GM12891 (cell line): ENCODE data around the gene POU2AF3.

Experiments
- DNase-seq: peaks from one replicate; pipeline ENCODE4 v3.0.0; 2011; ENCODE audit warnings: low spot score; ENCODE audit not compliant: insufficient read length
- FAIRE-seq: peaks from 2 replicates; lab custom pipeline; 2011; peaks lifted over from hg19 to GRCh38; lab: Jason Lieb, UNC
- PAX5 ChIP-seq: IDR thresholded peaks from 2 replicates; pipeline ENCODE4 v1.6.1; 2011; ENCODE audit warnings: low read length, moderate library complexity, mild to moderate bottlenecking; ENCODE audit not compliant: insufficient read depth, severe bottlenecking
- POLR2A ChIP-seq: IDR thresholded peaks from 2 replicates; pipeline ENCODE4 v1.6.1; 2011; ENCODE audit warnings: low read depth, low read length, control low read depth
- POLR2AphosphoS5 ChIP-seq: IDR thresholded peaks from 2 replicates; pipeline ENCODE4 v1.6.1; 2011; ENCODE audit warnings: low read depth, low read length, control low read depth
- POU2F2 ChIP-seq: IDR thresholded peaks from 2 replicates; pipeline ENCODE4 v1.6.1; 2011; ENCODE audit warnings: low read depth, mild to moderate bottlenecking, control low read depth, low read length, moderate library complexity
- SPI1 ChIP-seq: IDR thresholded peaks from 2 replicates; pipeline ENCODE4 v1.6.1; 2011; ENCODE audit warnings: low read depth, low read length, control low read depth
- TAF1 ChIP-seq: IDR thresholded peaks from 2 replicates; pipeline ENCODE4 v1.6.1; 2011; ENCODE audit warnings: low read depth, low read length, control low read depth

POU2AF3 gene

DNA sequence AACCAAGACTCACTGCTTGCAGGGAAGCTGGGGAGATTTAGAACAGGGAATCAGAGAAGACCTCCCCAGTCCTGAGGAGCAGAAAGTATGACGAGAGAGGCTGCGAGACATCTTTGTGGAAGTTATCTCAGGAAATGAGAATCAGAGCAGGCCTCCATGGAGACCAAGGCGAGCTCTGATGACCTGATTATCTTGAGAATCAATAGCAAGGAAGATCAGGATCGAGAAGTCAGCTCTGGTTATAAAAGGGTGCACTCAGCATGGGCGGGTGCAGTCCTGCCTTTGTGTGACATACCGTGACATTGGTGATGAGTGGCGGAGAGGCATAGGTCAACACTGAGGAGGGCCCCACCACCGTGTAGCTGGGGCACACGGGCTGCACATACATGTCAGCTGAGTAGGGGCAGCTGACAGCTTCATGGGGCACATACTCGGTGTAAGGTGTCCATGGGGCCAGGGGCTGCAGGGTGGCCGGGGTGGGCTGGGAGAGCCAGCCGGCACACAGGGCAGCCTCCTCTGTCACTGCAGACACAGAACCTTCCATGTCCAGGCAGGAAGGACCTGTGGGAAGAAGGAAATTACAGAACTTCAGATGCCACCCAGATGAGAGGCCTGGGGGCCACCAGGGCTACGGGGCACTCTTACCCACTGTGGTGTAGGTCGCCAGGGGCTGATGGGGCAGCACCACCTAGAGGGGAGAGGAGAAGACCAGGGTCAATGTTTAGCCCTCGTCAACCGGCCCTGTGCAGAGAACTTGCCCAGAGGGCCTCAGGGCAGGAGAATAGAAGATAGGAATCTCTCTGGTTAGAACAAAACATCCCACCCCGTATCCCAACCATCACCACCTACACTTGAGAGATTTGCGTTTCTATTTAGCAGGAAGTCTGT, 59.0 kb downstream of the POU2AF3 start:
- TF ChIP-seq PAX5 (no peak), TAF1 (no peak), POLR2AphosphoS5 (no peak), POLR2A (no peak), SPI1 (no peak), POU2F2 (no peak)
- peak; percentile 31 for FAIRE-seq
- no peak for DNase-seq
